ENCODE results near the gene SLC16A12.
"Not testable (repeated sequence)": the region's sequence is repeated elsewhere in the genome, so short reads cannot be mapped to it uniquely, and the experiment has no call there.

Gene SLC16A12

GRCh38 chr10:89549510-89549909, 14.1 kb upstream of the SLC16A12 start:
- no peaks in the 10 kb centered on the region for H3K36me3 ChIP-seq (ENCODE audit: low read depth)
- no peak for DNase-seq (ENCODE audit: low spot score)
- peaks cover 33% of the 10 kb centered on the region for H3K4me1 ChIP-seq (ENCODE audit: insufficient read depth, poor library complexity, severe bottlenecking)
- no peak overlapping the region for H3K4me3 ChIP-seq (ENCODE audit: severe bottlenecking)
- TF ChIP-seq CTCF (IDR thresholded peaks at IDR 0.05; ENCODE audit: poor library complexity, severe bottlenecking): no peak
- peak; percentile 80 for ATAC-seq (ENCODE audit: low read depth)
- H3K9me3 ChIP-seq (ENCODE audit: severe bottlenecking): no peaks in the 10 kb centered on the region
- peak overlapping the region; percentile 34 for H3K27ac ChIP-seq (ENCODE audit: poor library complexity, severe bottlenecking)
- no peaks in the 10 kb centered on the region for H3K27me3 ChIP-seq (ENCODE audit: insufficient read depth, poor library complexity, severe bottlenecking)

GRCh38 chr10:89548673-89549072, 13.3 kb upstream of the SLC16A12 start:
- no peak for ATAC-seq (ENCODE audit: low read depth)

DNA sequence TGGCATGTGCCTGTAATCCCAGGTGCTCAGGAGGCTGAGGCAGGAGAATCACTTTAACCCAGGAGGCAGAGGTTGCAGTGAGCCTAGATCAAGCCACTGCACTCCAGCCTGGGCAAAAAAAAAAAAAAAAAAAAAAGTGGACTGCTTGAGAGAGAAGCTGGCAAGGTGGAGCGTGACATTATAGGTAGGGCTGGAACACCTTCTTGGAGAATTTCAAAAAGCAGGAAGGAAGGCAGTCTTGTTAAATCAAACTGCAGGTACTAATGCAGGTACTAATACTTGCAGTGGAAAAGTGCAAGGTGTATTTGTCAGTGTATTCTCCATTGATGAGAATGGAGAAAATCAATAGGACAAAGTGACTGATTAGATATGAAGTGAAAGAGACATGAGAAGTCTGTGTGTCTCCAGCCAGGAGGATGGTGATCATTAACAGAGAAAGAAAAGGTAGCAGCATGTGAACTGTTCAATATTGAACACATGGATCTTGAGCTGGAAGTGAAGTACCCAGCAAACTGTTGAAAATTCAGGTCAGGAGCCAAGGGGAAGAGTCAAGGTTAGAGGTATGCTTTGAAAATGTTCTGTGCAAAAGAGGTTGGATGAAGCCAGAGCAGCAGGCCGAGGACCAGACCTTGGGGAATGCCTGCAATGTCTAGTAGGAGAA, 12.6 kb upstream of the SLC16A12 start:
- no peak overlapping the region for H3K4me3 ChIP-seq (ENCODE audit: severe bottlenecking)
- no peak for ATAC-seq (ENCODE audit: low read depth)
- H3K27ac ChIP-seq (ENCODE audit: poor library complexity, severe bottlenecking): no peak overlapping the region
- no peak for TF ChIP-seq CTCF (IDR thresholded peaks at IDR 0.05; ENCODE audit: poor library complexity, severe bottlenecking)
- no peaks in the 10 kb centered on the region for H3K36me3 ChIP-seq (ENCODE audit: low read depth)
- peaks cover 21% of the 10 kb centered on the region for H3K4me1 ChIP-seq (ENCODE audit: insufficient read depth, poor library complexity, severe bottlenecking)
- H3K9me3 ChIP-seq (ENCODE audit: severe bottlenecking): no peaks in the 10 kb centered on the region
- no peak for DNase-seq (ENCODE audit: low spot score)
- H3K27me3 ChIP-seq (ENCODE audit: insufficient read depth, poor library complexity, severe bottlenecking): no peaks in the 10 kb centered on the region

More at GRCh38 chr10:89548673-89549072, 13.3 kb upstream of the SLC16A12 start:
- Histone ChIP-seq H3K36me3 (ENCODE audit: low read depth) (no peaks in the 10 kb centered on the region), H3K9me3 (ENCODE audit: severe bottlenecking) (no peaks in the 10 kb centered on the region), H3K4me3 (ENCODE audit: severe bottlenecking) (no peak overlapping the region), H3K27ac (ENCODE audit: poor library complexity, severe bottlenecking) (no peak overlapping the region), H3K27me3 (ENCODE audit: insufficient read depth, poor library complexity, severe bottlenecking) (no peaks in the 10 kb centered on the region), H3K4me1 (ENCODE audit: insufficient read depth, poor library complexity, severe bottlenecking) (peaks cover 26% of the 10 kb centered on the region)
- no peak for TF ChIP-seq CTCF (IDR thresholded peaks at IDR 0.05; ENCODE audit: poor library complexity, severe bottlenecking)
- no peak for DNase-seq (ENCODE audit: low spot score)

GRCh38 chr10:89546651-89547050, 11.3 kb upstream of the SLC16A12 start:
- not testable (repeated sequence) for H3K36me3 ChIP-seq (ENCODE audit: low read depth); H3K27ac ChIP-seq (ENCODE audit: poor library complexity, severe bottlenecking); H3K27me3 ChIP-seq (ENCODE audit: insufficient read depth, poor library complexity, severe bottlenecking); H3K4me3 ChIP-seq (ENCODE audit: severe bottlenecking); DNase-seq (ENCODE audit: low spot score); ATAC-seq (ENCODE audit: low read depth); H3K9me3 ChIP-seq (ENCODE audit: severe bottlenecking)
- peaks cover 14% of the 10 kb centered on the region for H3K4me1 ChIP-seq (ENCODE audit: insufficient read depth, poor library complexity, severe bottlenecking)

DNA sequence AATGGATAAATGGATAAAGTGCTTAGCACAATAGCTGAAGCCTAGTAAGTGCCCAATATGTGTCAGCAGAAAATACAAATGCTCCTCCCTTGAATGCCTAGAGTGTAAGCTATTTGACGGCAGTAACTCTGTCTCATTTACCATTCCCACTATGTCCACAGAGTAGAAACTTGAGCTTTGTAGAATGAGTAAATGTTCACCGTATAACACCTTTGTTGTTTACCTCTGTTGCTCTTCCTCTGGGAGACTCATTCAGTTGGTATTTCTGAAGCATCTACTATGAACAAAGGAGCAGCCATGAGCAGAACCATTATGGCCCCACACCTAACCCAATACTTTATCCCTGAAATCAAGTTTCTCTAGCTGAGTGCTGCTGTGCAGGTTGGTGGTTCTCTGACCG, 8.4 kb upstream of the SLC16A12 start:
- no peaks in the 10 kb centered on the region for H3K9me3 ChIP-seq (ENCODE audit: severe bottlenecking)
- no peak overlapping the region for H3K27ac ChIP-seq (ENCODE audit: poor library complexity, severe bottlenecking)
- H3K4me3 ChIP-seq (ENCODE audit: severe bottlenecking): no peak overlapping the region
- H3K27me3 ChIP-seq (ENCODE audit: insufficient read depth, poor library complexity, severe bottlenecking): no peaks in the 10 kb centered on the region
- peaks cover under 1% of the 10 kb centered on the region for H3K4me1 ChIP-seq (ENCODE audit: insufficient read depth, poor library complexity, severe bottlenecking)
- no peaks in the 10 kb centered on the region for H3K36me3 ChIP-seq (ENCODE audit: low read depth)
- no peak for TF ChIP-seq CTCF (IDR thresholded peaks at IDR 0.05; ENCODE audit: poor library complexity, severe bottlenecking)
- ATAC-seq (ENCODE audit: low read depth) (peak; percentile 62), DNase-seq (ENCODE audit: low spot score) (no peak)

Measured in RWPE2 (cell line).